ENCODE data around the gene MKS1. TPM values are rescaled to one million over a fixed set of nuclear protein-coding genes. Genes with fewer than 3 reads are reported as not detected.

Gene MKS1
- total and polyA plus RNA-seq, 7 donors, result 4.2 to 6.9 (median 5.5) TPM

- DNase-seq (no peak), ATAC-seq (no peak)
- TF ChIP-seq, protein P1, sequence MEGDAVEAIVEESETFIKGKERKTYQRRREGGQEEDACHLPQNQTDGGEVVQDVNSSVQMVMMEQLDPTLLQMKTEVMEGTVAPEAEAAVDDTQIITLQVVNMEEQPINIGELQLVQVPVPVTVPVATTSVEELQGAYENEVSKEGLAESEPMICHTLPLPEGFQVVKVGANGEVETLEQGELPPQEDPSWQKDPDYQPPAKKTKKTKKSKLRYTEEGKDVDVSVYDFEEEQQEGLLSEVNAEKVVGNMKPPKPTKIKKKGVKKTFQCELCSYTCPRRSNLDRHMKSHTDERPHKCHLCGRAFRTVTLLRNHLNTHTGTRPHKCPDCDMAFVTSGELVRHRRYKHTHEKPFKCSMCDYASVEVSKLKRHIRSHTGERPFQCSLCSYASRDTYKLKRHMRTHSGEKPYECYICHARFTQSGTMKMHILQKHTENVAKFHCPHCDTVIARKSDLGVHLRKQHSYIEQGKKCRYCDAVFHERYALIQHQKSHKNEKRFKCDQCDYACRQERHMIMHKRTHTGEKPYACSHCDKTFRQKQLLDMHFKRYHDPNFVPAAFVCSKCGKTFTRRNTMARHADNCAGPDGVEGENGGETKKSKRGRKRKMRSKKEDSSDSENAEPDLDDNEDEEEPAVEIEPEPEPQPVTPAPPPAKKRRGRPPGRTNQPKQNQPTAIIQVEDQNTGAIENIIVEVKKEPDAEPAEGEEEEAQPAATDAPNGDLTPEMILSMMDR (IDR thresholded peaks at IDR 0.05), result no peak
- no peak overlapping the region for H3K4me3 ChIP-seq
- no peaks in the 10 kb centered on the region for H3K4me1 ChIP-seq
- no peak overlapping the region for H3K27ac ChIP-seq
- intact Hi-C loops (cut with DNase I), result no loop called here
- WGBS, 3 donors, result 74 to 81% (median 74%) methylated on average over 3 of the region's 3 CpGs
- H3K9me3 ChIP-seq, result no peaks in the 10 kb centered on the region
- no peaks in the 10 kb centered on the region for H3K36me3 ChIP-seq (ENCODE audit: insufficient read depth in 1 of 2, low read depth in 1 of 2)
- peaks cover 4 to 34% (median 10%) of the 10 kb centered on the region in 3 donors for H3K27me3 ChIP-seq (ENCODE audit: insufficient read depth in 3 of 3, low read length in 2 of 3)
Measured at GRCh38 chr17:58161566-58161965, 57.5 kb downstream of the MKS1 start.

DNA sequence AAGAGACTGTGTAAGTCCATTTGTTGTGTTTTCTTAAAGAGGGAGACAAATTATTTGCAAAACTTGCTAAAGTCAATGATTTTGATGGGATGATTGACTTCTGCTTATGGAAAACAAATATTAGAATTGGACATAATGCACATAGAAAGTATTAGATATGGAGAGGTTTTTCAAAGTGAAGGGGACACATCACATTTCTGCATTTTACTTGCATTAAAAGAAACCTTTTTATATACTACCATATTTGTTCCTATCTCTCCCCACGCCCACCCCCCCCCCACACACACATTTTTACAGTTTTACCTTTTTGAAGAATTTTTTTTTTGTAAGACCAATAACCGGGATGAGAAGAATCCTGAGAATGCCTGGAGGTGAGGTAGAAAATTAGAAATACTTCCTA is 60.9 kb downstream of the MKS1 start:
- TF ChIP-seq, protein P1 (IDR thresholded peaks at IDR 0.05), result no peak
- DNase-seq, result no peak
- Histone ChIP-seq H3K27me3 (ENCODE audit: insufficient read depth in 3 of 3, low read length in 2 of 3) (peaks cover 4 to 51% (median 11%) of the 10 kb centered on the region in 3 donors), H3K4me1 (no peaks in the 10 kb centered on the region), H3K4me3 (no peak overlapping the region), H3K27ac (no peak overlapping the region), H3K36me3 (ENCODE audit: insufficient read depth in 1 of 2, low read depth in 1 of 2) (no peaks in the 10 kb centered on the region), H3K9me3 (no peaks in the 10 kb centered on the region)
- intact Hi-C loops (cut with DNase I), result no loop called here
- WGBS, 3 donors, result 69 to 76% (median 74%) methylated on average over 2 of the region's 2 CpGs
- ATAC-seq, result no peak

DNA sequence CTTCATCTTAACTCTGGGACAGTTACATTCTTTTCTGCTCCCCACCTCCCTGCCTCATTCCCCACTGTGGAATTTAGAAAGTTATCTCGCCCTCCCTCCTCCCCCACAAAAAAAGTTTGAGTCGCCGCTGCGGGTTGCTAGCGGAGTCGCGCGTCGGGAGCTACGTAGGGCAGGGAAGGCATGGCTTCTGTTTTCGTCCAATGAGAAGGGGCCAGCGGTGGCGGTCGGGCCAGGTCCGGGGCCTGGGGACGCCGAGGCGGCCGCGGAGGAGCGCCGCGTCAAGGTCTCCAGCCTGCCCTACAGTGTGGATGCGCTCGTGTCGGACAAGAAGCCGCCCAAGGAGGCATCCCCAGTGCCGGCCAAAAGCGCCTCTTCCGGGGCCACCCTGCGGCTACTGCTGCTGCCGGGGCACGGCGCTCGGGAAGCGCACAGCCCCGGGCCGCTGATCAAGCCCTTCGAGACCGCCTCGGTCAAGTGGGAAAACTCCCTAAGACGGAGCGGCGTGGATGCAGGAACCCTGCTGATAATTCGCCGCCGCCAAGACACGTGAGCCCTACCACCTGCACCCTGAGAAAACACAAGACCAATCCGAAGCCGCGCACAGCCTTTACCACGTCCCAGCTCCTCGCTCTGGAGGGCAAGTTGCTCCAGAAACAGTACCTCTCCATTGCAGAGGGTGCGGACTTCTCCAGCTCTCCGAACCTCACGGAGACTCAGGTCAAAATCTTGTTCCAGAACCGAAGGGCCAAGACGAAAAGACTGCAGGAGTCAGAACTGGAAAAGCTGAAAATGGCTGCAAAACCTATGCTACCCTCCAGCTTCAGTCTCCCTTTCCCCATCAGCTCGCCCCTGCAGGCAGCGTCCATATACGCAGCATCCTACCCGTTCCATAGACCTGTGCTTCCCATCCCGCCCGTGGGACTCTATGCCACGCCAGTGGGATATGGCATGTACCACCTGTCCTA is 61.9 kb downstream of the MKS1 start:
- H3K4me3 ChIP-seq, result peak overlapping the region; percentile 63
- 1 to 2% (median 2%) methylated on average over 63 to 65 of the region's 65 CpGs for WGBS, 3 donors
- H3K27me3 ChIP-seq (ENCODE audit: insufficient read depth in 3 of 3, low read length in 2 of 3), result peaks cover 4 to 55% (median 12%) of the 10 kb centered on the region in 3 donors
- ATAC-seq (peak; percentile 42 to 72 (median 61)), DNase-seq (peak; percentile 25 to 54)
- intact Hi-C loops (cut with DNase I), result no loop called here
- no peaks in the 10 kb centered on the region for H3K4me1 ChIP-seq
- TF ChIP-seq, protein P1 (IDR thresholded peaks at IDR 0.05), result no peak
- no peaks in the 10 kb centered on the region for H3K9me3 ChIP-seq
- H3K36me3 ChIP-seq (ENCODE audit: insufficient read depth in 1 of 2, low read depth in 1 of 2), result no peaks in the 10 kb centered on the region
- no peak overlapping the region for H3K27ac ChIP-seq

Other genes with a start within 250 kb of the MKS1 start
- 10 to 100 TPM; 45.7 to 92.5 (median 70.7) TPM for gene VEZF1, start 231.0 kb downstream of the MKS1 start, total RNA-seq
- gene VEZF1, start 231.0 kb downstream of the MKS1 start, polyA plus RNA-seq, result 10 to 100 TPM; 30.6 to 50.5 (median 36.6) TPM
- gene SRSF1, start 212.0 kb downstream of the MKS1 start, total RNA-seq, result 100 to 1,000 TPM in 2 of 4 donors, 10 to 100 TPM in 2; 71.2 to 141 (median 100) TPM
- gene SRSF1, start 212.0 kb downstream of the MKS1 start, polyA plus RNA-seq, result 100 to 1,000 TPM in 1 of 3 donors, 10 to 100 TPM in 2; 61.2 to 128 (median 93.7) TPM
- 10 to 100 TPM; 45.5 to 51.1 (median 47.2) TPM for gene DYNLL2, start 135.8 kb downstream of the MKS1 start, total RNA-seq
- 10 to 100 TPM; 28.9 to 84.3 (median 44.0) TPM for gene DYNLL2, start 135.8 kb downstream of the MKS1 start, polyA plus RNA-seq
- not detected for gene OR4D1, start 70.9 kb downstream of the MKS1 start, total RNA-seq
- under 1 TPM in 2 of 3 donors, not detected in 1; 0.03 TPM for gene OR4D1, start 70.9 kb downstream of the MKS1 start, polyA plus RNA-seq
- not detected for gene OR4D2, start 52.3 kb downstream of the MKS1 start, total RNA-seq
- gene OR4D2, start 52.3 kb downstream of the MKS1 start, polyA plus RNA-seq, result not detected
- under 1 TPM in 1 of 4 donors, not detected in 3; 0.12 TPM for gene EPX, start 26.5 kb downstream of the MKS1 start, total RNA-seq
- gene EPX, start 26.5 kb downstream of the MKS1 start, polyA plus RNA-seq, result not detected
- gene LPO, start 19.3 kb upstream of the MKS1 start, total RNA-seq, result not detected
- under 1 TPM in 1 of 3 donors, not detected in 2; 0.01 TPM for gene LPO, start 19.3 kb upstream of the MKS1 start, polyA plus RNA-seq
- gene MPO, start 61.7 kb upstream of the MKS1 start, total RNA-seq, result under 1 TPM; 0.38 to 0.95 (median 0.57) TPM
- under 1 TPM; 0.11 to 0.26 (median 0.14) TPM for gene MPO, start 61.7 kb upstream of the MKS1 start, polyA plus RNA-seq
- 1 to 10 TPM; 2.3 to 6.6 (median 4.4) TPM for gene TSPOAP1, start 109.5 kb upstream of the MKS1 start, total RNA-seq
- 1 to 10 TPM in 2 of 3 donors, under 1 TPM in 1; 0.40 to 2.1 (median 1.2) TPM for gene TSPOAP1, start 109.5 kb upstream of the MKS1 start, polyA plus RNA-seq
- 10 to 100 TPM; 52.1 to 58.9 (median 56.2) TPM for gene SUPT4H1, start 132.9 kb upstream of the MKS1 start, total RNA-seq
- 10 to 100 TPM; 56.6 to 86.8 (median 71.3) TPM for gene SUPT4H1, start 132.9 kb upstream of the MKS1 start, polyA plus RNA-seq
- gene RNF43, start 198.3 kb upstream of the MKS1 start, total RNA-seq, result under 1 TPM in 2 of 4 donors, not detected in 2; 0.04 to 0.07 TPM
- under 1 TPM in 2 of 3 donors, not detected in 1; 0.03 to 0.25 TPM for gene RNF43, start 198.3 kb upstream of the MKS1 start, polyA plus RNA-seq